CD4-positive, alpha-beta T cell treated with Interleukin-4 for 4 hours (primary cell): ENCODE data around the gene HARBI1.

ENCODE experiments used
- DNase-seq: peaks from one replicate; pipeline ENCODE4 v3.0.0-alpha.2; 2020

The HARBI1 gene

GRCh38 chr11:46617134-46617971 lies at the start of gene HARBI1, which contains the start of gene ATG13:
HARBI1 (minus strand) TSS chr11:46617227; CDS start chr11:46616237, 990 bp downstream.
ATG13 (plus strand) TSS chr11:46617553; CDS start chr11:46644292, 26,739 bp downstream.
- DNase-seq, result peak; percentile 92

GRCh38 chr11:46666516-46666915 lies 49.5 kb upstream of the HARBI1 start:
- DNase-seq, result no peak

- DNase-seq, result no peak
These were observed 48.3 kb upstream of the HARBI1 start for GRCh38 chr11:46665356-46665755.

GRCh38 chr11:46664612-46665011 lies 47.6 kb upstream of the HARBI1 start:
- DNase-seq, result no peak

GRCh38 chr11:46663277-46663940 lies 46.4 kb upstream of the HARBI1 start:
- DNase-seq, result no peak

GRCh38 chr11:46662366-46662765 lies 45.3 kb upstream of the HARBI1 start:
- DNase-seq, result no peak

GRCh38 chr11:46661836-46662235 lies 44.8 kb upstream of the HARBI1 start:
- no peak for DNase-seq

GRCh38 chr11:46659908-46660307 lies 42.9 kb upstream of the HARBI1 start:
- no peak for DNase-seq

- no peak for DNase-seq
These were observed 41.2 kb upstream of the HARBI1 start for GRCh38 chr11:46658259-46658658.

- no peak for DNase-seq
These were observed 40.2 kb upstream of the HARBI1 start for GRCh38 chr11:46657186-46657585.

GRCh38 chr11:46655631-46656030 lies 38.6 kb upstream of the HARBI1 start:
- no peak for DNase-seq

- DNase-seq, result no peak
These were observed 32.2 kb upstream of the HARBI1 start for GRCh38 chr11:46649180-46649738.

- no peak for DNase-seq
These were observed 27.0 kb upstream of the HARBI1 start for GRCh38 chr11:46643986-46644385.

GRCh38 chr11:46643531-46643930 lies 26.5 kb upstream of the HARBI1 start:
- DNase-seq, result no peak

- DNase-seq, result no peak
These were observed 25.8 kb upstream of the HARBI1 start for GRCh38 chr11:46642627-46643335.

GRCh38 chr11:46641639-46642038 lies 24.6 kb upstream of the HARBI1 start:
- DNase-seq, result no peak

- DNase-seq, result no peak
These were observed 23.2 kb upstream of the HARBI1 start for GRCh38 chr11:46640036-46640788.

- no peak for DNase-seq
These were observed 22.3 kb upstream of the HARBI1 start for GRCh38 chr11:46639197-46639839.

GRCh38 chr11:46637546-46637945 lies 20.5 kb upstream of the HARBI1 start:
- no peak for DNase-seq

- no peak for DNase-seq
These were observed 18.6 kb upstream of the HARBI1 start for GRCh38 chr11:46635557-46636139.
